ENCODE measurements around the gene ELAPOR1. TPM values are rescaled to one million over a fixed set of nuclear protein-coding genes. Genes with fewer than 3 reads are reported as not detected.

Gene ELAPOR1
- total RNA-seq, 1 donor from 2014 or later: 15.0 TPM

Small RNAs within 50 kb of the gene (small RNA-seq; reads per million reads assigned to genes)
- not detected for gene AL356488.2 (ENCODE audit: low replicate concordance)

Other genes starting within 250 kb of the ELAPOR1 start
- gene GPSM2, start 237.1 kb upstream of the ELAPOR1 start, total RNA-seq: 52.6 TPM
- 26.1 TPM for gene CLCC1, start 150.6 kb upstream of the ELAPOR1 start, total RNA-seq
- gene WDR47, start 72.0 kb upstream of the ELAPOR1 start, total RNA-seq: 211 TPM
- 42.5 TPM for gene TAF13, start 38.1 kb upstream of the ELAPOR1 start, total RNA-seq
- gene TMEM167B, start 23.4 kb upstream of the ELAPOR1 start, total RNA-seq: 35.2 TPM
- gene SARS1, start 99.8 kb downstream of the ELAPOR1 start, total RNA-seq: 109 TPM
- 46.5 TPM for gene CELSR2, start 135.4 kb downstream of the ELAPOR1 start, total RNA-seq
- 6.9 TPM for gene PSRC1, start 169.0 kb downstream of the ELAPOR1 start, total RNA-seq
- gene MYBPHL, start 192.9 kb downstream of the ELAPOR1 start, total RNA-seq: not detected

Measured in temporal lobe (tissue), 2 donors.